ENCODE data around the gene RCVRN.
"Not testable (repeated sequence)": the region's sequence is repeated elsewhere in the genome, so short reads cannot be mapped to it uniquely, and the experiment has no call there.

The RCVRN gene

GRCh38 chr17:9922012-9922848, 17.2 kb upstream of the RCVRN start:
- DNase-seq (ENCODE audit: low read depth in 2 of 2), result no peak

DNA sequence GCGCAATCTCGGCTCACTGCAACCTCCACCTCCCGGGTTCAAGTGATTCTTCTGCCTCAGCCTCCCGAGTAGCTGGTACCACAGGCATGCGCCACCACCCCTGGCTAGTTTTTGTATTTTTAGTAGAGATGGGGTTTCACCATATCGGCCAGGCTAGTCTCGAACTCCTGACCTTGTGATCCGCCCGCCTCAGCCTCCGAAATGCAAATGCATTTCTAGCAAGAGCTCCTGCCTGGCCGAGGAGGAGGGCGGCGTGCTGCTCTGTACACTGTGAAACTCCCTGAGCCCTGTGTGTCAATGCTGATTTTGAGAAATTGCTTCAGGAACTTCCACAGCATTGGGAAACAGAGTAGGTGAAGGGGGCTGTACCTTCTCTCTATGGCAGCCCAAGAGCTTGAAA, 16.1 kb upstream of the RCVRN start:
- not testable (repeated sequence) for DNase-seq (ENCODE audit: low read depth in 2 of 2)

DNA sequence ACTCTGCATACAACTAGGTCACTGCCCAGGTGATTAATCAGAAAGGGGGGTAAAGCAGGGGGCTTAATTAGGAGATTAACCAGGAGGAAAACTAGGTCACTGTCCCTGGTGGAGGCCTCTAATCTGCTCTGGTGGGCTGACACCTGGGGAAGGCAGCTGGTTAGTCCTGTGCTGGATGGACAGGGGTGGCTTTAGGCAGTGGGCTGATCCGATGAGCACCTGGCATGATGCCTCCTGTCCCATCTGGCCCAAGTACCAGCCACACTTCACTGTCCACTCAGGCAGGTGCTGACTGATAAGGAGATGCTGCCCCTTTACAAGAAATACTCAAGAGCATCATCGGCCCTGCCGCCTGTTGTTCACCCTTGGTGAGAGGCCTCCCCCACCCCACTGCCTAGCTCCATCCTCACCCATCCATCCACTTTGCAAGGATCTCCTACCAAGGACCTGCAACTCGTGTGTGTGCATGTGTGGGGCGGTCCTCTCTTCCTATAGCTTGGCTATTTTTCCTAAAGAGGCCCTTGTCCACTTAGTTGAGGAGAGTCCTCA, 13.8 kb upstream of the RCVRN start:
- no peak for DNase-seq (ENCODE audit: low read depth in 2 of 2)

GRCh38 chr17:9918352-9918751, 13.3 kb upstream of the RCVRN start:
- no peak for DNase-seq (ENCODE audit: low read depth in 2 of 2)

DNA sequence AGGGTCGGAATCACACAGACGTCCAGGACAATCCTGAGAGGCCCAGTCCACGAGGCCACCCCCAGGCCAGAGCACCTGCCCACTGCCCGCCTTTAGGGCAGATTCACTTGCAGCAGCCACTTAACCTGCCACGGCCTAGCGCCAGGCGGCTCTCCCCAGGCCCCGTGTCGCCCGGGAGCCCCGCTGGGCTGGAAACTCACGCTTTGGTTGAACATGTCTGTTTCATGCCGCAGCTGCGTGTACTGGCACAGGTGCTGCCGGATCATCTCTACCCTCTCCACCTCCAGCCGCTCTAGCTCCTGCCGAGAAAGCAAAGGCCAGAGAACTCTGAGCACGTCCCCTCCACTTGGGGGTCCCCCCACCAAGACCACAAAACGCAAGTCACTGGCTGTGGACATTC, 12.7 kb upstream of the RCVRN start:
- DNase-seq (ENCODE audit: low read depth in 2 of 2), result no peak

DNA sequence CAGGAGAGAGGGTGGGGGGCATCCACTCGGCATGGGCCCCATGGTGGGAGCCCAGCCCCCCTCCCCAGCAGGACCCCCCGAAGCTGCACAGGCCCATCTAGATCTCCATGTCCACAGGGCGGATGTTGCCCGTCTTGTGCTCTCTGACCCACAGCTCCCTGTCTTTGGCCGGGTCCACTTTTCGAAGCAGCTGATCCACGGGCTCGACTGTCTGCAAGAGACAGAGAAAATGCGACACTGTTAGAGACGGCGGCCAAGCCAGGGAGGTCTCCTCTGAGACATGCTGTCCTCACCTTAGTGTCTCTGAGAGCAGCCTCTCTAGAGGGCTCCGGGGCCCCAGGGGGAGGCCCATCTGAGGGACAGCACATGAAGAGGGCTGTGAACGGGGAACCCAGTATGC, 12.1 kb upstream of the RCVRN start:
- no peak for DNase-seq (ENCODE audit: low read depth in 2 of 2)

- DNase-seq (ENCODE audit: low read depth in 2 of 2), result no peak
These were observed 11.0 kb upstream of the RCVRN start for GRCh38 chr17:9916108-9916507.

GRCh38 chr17:9913476-9913875, 8.4 kb upstream of the RCVRN start:
- no peak for DNase-seq (ENCODE audit: low read depth in 2 of 2)

GRCh38 chr17:9912121-9913099, 7.3 kb upstream of the RCVRN start:
- DNase-seq (ENCODE audit: low read depth in 2 of 2), result no peak

DNA sequence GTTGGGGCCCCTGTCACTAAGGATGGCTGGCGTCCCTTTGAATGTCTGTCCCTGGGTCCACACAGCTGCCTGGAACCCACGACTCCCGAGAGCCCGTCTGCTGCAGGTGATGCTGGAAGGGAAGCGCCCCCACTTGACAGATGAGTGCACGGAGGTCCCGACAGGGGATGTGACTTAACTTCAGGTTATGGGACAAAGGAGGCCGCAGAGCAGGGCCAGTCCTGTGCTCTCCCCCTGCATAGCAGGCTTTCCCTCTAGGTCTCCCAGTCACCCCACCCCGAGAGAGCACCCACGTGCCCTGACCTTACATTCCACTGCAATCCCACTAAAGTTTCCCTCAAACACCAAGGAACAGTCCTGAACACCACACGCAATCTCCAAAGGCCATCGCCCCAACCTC, 6.0 kb upstream of the RCVRN start:
- no peak for DNase-seq (ENCODE audit: low read depth in 2 of 2)

DNA sequence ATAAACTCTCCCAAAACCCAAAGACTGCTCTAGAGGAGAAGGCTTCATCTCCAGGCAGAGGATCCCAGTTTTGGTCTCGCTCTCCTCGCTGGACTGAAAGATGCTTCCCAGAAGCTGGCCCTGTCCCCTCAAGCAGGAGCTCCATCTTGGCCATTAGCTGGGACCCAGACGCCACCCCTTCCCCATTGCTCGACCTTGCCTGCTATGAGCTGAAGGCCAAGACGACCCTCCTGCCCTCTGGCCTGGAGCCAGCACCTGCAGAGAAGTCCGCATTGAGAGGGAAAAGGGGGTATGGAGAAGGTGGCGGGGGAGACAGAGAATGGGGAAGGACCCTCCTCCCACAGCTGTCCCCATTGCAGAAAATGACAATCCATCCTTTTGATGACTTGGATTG, 3.6 kb upstream of the RCVRN start:
- no peak for DNase-seq (ENCODE audit: low read depth in 2 of 2)

DNA sequence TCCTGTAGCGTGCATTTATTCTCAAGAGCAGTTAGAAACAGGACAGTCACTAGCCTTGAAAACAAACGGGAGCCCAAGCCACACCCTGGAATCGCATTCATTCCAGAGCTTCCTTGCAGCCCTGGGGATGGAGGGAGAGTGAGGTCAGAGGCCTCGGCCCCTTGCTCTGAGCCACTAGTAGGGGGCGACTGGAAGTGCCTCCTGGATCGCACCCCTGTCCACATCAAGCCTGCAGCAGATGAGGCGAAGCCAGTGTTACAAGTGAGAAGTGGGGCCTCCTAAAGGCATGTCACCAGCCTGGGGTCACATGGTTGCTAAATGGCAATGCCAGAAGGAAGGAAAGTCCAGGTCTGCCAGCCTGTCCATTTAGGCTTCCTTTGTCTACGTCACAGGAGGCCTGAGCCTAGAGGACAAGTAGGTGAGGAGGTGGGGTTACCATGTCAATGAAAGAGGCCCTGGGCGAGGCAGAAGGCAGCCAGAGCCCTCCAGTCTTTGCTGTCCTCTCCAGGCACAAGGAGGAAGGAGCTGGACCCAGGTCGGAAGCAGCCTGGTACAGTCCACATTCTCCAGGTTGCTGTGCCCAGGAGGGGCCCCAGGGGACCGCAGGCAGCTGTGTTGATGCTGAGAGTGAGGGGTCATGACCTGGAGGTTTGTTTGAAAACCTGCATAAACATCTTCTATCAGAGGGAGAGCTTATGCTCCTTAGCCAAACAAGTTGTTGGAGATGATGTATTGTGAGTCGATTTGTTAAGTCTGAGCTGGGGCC, 3.0 kb upstream of the RCVRN start:
- no peak for DNase-seq (ENCODE audit: low read depth in 2 of 2)

- no peak for DNase-seq (ENCODE audit: low read depth in 2 of 2)
These were observed 2.1 kb upstream of the RCVRN start for GRCh38 chr17:9907131-9907530.

GRCh38 chr17:9906616-9907015, 1.5 kb upstream of the RCVRN start:
- no peak for DNase-seq (ENCODE audit: low read depth in 2 of 2)

DNA sequence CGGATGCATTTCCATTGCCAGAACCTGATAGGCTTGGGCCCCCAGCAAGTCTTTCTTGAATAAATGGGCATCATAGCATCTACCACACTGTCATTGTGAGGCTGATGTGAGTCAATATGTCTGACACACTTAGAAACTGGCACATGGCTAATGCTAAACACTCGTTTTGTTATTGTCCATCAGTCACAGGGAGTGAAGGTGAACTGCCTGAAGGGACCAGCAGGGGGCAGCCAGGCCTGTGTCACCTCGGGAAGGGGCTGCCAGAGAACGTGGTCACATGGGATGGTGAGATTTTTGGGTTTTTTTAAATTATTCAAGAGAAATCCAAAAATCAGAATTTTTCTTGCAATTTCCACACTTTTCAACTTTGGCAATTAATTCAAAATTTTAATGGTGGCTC, 831 bp upstream of the RCVRN start:
- DNase-seq (ENCODE audit: low read depth in 2 of 2), result no peak

- no peak for DNase-seq (ENCODE audit: low read depth in 2 of 2)
These were observed 594 bp downstream of the RCVRN start for GRCh38 chr17:9904277-9905077.

DNA sequence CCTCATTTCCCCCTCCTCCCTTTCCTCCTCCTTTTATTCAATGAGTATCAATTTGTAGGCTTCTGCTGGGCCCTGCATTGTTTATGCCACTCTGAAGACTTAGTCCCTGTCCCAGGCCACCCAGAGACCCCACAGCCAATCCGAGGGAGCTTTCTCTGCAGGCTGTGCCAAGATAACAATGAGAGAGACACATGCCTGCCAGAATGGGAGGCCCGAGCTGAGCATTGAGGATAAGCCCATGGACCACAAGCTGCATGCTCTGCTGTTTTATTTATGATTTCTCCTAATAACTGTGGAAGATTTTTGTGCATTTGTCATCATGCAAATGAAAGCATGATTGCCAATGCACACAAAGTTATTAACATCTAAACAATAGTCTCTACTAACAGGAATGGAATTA, 3.0 kb downstream of the RCVRN start:
- DNase-seq (ENCODE audit: low read depth in 2 of 2), result no peak

- peak; percentile 72 to 75 for DNase-seq (ENCODE audit: low read depth in 2 of 2)
These were observed 4.3 kb downstream of the RCVRN start for GRCh38 chr17:9900784-9901183.

DNA sequence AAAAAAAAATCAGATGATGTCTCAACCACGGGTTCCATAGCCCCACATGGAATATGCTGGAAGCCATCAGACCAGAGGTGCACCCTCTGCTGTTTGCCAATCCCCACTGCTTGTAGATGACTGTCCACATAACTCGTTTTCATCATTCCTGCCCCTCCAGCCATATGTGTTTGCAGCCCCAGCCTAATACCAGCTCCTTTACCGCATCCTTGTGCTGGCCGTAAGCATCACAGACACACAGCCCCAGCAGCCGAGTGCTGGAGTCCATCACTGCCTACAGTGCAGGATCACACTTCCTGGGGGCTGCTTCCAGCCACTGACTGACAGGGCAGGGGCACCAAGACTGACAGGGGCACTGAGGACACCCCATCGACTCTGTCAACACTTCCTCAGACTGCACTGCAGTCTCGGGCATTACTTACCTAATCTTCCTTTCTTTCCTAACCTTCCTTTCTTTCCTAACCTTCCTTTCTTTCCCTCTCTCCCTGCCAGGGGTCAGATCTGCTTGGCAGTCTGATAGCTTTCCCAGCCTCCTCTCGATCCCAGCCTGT, 5.0 kb downstream of the RCVRN start:
- peak in 1 of 2 experiments; percentile 9 for DNase-seq (ENCODE audit: low read depth in 2 of 2)

DNA sequence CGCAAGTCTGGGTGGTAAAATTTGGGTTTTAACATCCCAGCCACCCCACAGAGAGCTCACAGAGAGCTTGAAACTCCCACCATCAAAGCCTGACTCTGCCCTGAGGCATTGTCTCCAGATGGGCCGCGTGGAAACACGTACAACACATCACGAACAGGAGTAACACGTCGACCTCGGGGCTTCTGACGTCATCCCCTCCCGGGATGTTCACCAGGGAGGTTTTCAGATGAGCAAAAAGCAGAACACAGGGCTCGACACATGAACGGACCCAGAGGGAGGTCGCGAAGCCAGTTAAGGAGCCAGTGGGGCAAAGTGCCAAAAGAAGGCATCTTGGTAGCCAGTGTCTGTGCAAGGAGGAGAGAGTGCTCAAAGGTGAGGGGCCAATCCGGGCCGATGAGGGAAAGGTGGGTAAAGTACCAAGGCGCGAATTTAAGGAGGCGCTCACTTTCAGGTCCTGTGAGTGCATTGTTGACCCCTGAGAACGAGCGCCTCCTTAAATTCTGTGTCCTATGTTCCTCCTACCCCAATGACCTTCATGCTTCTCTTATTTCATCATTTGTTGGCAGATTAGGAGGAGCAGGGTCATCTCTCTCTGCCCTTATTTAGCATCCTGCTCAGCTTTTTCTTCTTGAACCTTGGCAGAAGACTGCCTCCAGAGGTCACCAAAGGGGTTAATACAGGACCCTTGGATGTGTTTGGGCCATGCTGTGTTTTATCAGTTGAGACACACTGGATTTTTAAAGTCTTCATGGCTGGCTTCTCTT, 5.6 kb downstream of the RCVRN start:
- DNase-seq (ENCODE audit: low read depth in 2 of 2), result no peak
